HepG2 (cell line): ENCODE results near the gene KRT12. TPM values are rescaled to one million over a fixed set of nuclear protein-coding genes. Genes with fewer than 3 reads are reported as not detected.
A peak's percentile ranks its signal among the peaks of the same experiment; 100 is the strongest.

Experiments used
- AGO1 ChIP-seq: fragments of 200-400 bp; formaldehyde crosslinking; IDR thresholded peaks from 2 replicates; pipeline ENCODE4 v1.6.1; 2017; ENCODE audit warnings: mild to moderate bottlenecking, low read depth, low read length, moderate library complexity; ENCODE audit not compliant: poor library complexity, severe bottlenecking
- ATF1 ChIP-seq: IDR thresholded peaks from 2 replicates; pipeline ENCODE4 v1.6.1; 2016; ENCODE audit warnings: mild to moderate bottlenecking, control low read depth
- CREM ChIP-seq, 2 experiments: sonication (generic) in 1 of 2; formaldehyde crosslinking in 1 of 2; IDR thresholded peaks; 2 replicates each; pipeline versions ENCODE4 v1.4.0 to v1.6.1; 2016 to 2020; ENCODE audit warnings: antibody characterized with exemption in 1 of 2, mild to moderate bottlenecking in 1 of 2, missing genetic modification reagents in 1 of 2
- ELF3 ChIP-seq: IDR thresholded peaks from 2 replicates; pipeline ENCODE4 v1.6.1; 2016; ENCODE audit warnings: missing genetic modification reagents, missing compliant biosample characterization
- FOXC1 ChIP-seq: sonication (generic); formaldehyde crosslinking; IDR thresholded peaks from 2 replicates; pipeline ENCODE4 v1.8.0; 2022; ENCODE audit warnings: mild to moderate bottlenecking, missing genetic modification reagents, borderline replicate concordance
- HMG20B ChIP-seq: conservative IDR thresholded peaks from 2 replicates; pipeline ENCODE4 v1.6.1; 2016; ENCODE audit warnings: missing genetic modification reagents, missing compliant biosample characterization
- HNRNPLL ChIP-seq: fragments of 200-400 bp; formaldehyde crosslinking; IDR thresholded peaks from 2 replicates; pipeline ENCODE4 v1.6.1; 2017; ENCODE audit warnings: mild to moderate bottlenecking, low read depth, low read length; ENCODE audit not compliant: poor library complexity, severe bottlenecking
- IKZF1 ChIP-seq: fragments of 450-650 bp; IDR thresholded peaks from 2 replicates; pipeline ENCODE4 v1.7.1; 2016
- MEF2D ChIP-seq: sonication (generic); formaldehyde crosslinking; IDR thresholded peaks from 2 replicates; pipeline ENCODE4 v1.5.1; 2020; ENCODE audit warnings: mild to moderate bottlenecking, missing genetic modification reagents
- NAIF1 ChIP-seq: sonication (generic); formaldehyde crosslinking; IDR thresholded peaks from 2 replicates; pipeline ENCODE4 v1.5.0; 2020; ENCODE audit warnings: mild to moderate bottlenecking, missing genetic modification reagents, borderline replicate concordance
- PHF5A ChIP-seq: IDR thresholded peaks from one replicate; pipeline ENCODE4 v1.6.1; 2018; ENCODE audit warnings: low read depth, missing genetic modification reagents; ENCODE audit not compliant: unreplicated experiment
- POLR2AphosphoS2 ChIP-seq: IDR thresholded peaks from 2 replicates; pipeline ENCODE4 v1.6.1; 2011; ENCODE audit warnings: low read depth, low read length, improper control_type of control experiment
- RFX3 ChIP-seq: IDR thresholded peaks from 2 replicates; pipeline ENCODE4 v1.6.1; 2016; ENCODE audit warnings: missing biosample characterization, missing genetic modification reagents
- RFXAP ChIP-seq: sonication (generic); formaldehyde crosslinking; IDR thresholded peaks from 2 replicates; pipeline ENCODE4 v1.4.0; 2020; ENCODE audit warnings: missing genetic modification reagents, borderline replicate concordance
- SRF ChIP-seq: IDR thresholded peaks from 2 replicates; pipeline ENCODE4 v1.6.1; 2011; ENCODE audit warnings: mild to moderate bottlenecking, low read depth, low read length, moderate library complexity
- TSC22D2 ChIP-seq: sonication (generic); formaldehyde crosslinking; IDR thresholded peaks from 2 replicates; pipeline ENCODE4 v1.5.1; 2020; ENCODE audit warnings: missing genetic modification reagents, mild to moderate bottlenecking, borderline replicate concordance
- ZBTB21 ChIP-seq: sonication (generic); formaldehyde crosslinking; IDR thresholded peaks from 2 replicates; pipeline ENCODE4 v1.4.0; 2020; ENCODE audit warnings: missing genetic modification reagents
- ZNF337 ChIP-seq: sonication (generic); formaldehyde crosslinking; IDR thresholded peaks from 2 replicates; pipeline ENCODE4 v1.5.1; 2020; ENCODE audit warnings: missing genetic modification reagents, low read depth, mild to moderate bottlenecking, borderline replicate concordance
- ZNF34 ChIP-seq: sonication (generic); formaldehyde crosslinking; IDR thresholded peaks from 2 replicates; pipeline ENCODE4 v1.4.0; 2020; ENCODE audit warnings: mild to moderate bottlenecking, missing genetic modification reagents, borderline replicate concordance
- ZNF547 ChIP-seq: sonication (generic); formaldehyde crosslinking; IDR thresholded peaks from 2 replicates; pipeline ENCODE4 v1.5.1; 2020; ENCODE audit warnings: mild to moderate bottlenecking, missing genetic modification reagents
- ZSCAN9 ChIP-seq: IDR thresholded peaks from 2 replicates; pipeline ENCODE4 v1.6.1; 2016; ENCODE audit warnings: borderline replicate concordance
- polyA plus RNA-seq, 8 experiments: library from polyadenylated mRNA; depleted of rRNA in 3 of 8; stranded (reverse) in 7 of 8; unstranded in 1 of 8; fragments of >200 nt; fragmentation: Illumina TruSeq in 4 of 8; extraction: Trizol in 4 of 8; gene quantifications; 2 replicates each; pipeline versions ENCODE4 v1.2.1 to v1.2.3, GENCODE V29; 2011 to 2016; ENCODE audit warnings: low read depth in 4 of 8, missing spikeins in 1 of 8, mixed read lengths in 1 of 8; ENCODE audit not compliant: insufficient read depth in 1 of 8
- total RNA-seq, 5 experiments: library from RNA; depleted of rRNA; stranded (reverse); fragments of >200 nt; fragmentation: Illumina TruSeq; extraction: Trizol; gene quantifications; 2 replicates each; pipeline ENCODE4 v1.2.3, GENCODE V29; 2016; ENCODE audit warnings: low read depth in 1 of 5
- TF ChIP-seq, protein P1 (sequence below): IDR thresholded peaks from 2 replicates; pipeline ENCODE4 v1.6.1; 2016; ENCODE audit warnings: missing genetic modification reagents, missing compliant biosample characterization
- TF ChIP-seq, protein P2 (sequence below): sonication (generic); formaldehyde crosslinking; IDR thresholded peaks from 2 replicates; pipeline ENCODE4 v1.5.1; 2020; ENCODE audit warnings: missing genetic modification reagents, mild to moderate bottlenecking, borderline replicate concordance
- TF ChIP-seq, protein P3 (sequence below): sonication (generic); IDR thresholded peaks from 2 replicates; pipeline ENCODE4 v1.6.1; 2016; ENCODE audit warnings: low read depth, borderline replicate concordance
- TF ChIP-seq, protein P4 (sequence below): sonication (generic); formaldehyde crosslinking; IDR thresholded peaks from 2 replicates; pipeline ENCODE4 v1.8.1; 2023; ENCODE audit warnings: missing genetic modification reagents, inconsistent platforms, borderline replicate concordance
- TF ChIP-seq, protein P5 (sequence below): sonication (generic); formaldehyde crosslinking; IDR thresholded peaks from 2 replicates; pipeline ENCODE4 v1.9.0; 2021; ENCODE audit warnings: missing genetic modification reagents, mild to moderate bottlenecking, borderline replicate concordance

The KRT12 gene
- total and polyA plus RNA-seq, 2 of the 13 experiments (the other 11 are each of a cell fraction or from before 2014, with no cell fraction given) = 0.07 to 0.09 TPM

DNA sequence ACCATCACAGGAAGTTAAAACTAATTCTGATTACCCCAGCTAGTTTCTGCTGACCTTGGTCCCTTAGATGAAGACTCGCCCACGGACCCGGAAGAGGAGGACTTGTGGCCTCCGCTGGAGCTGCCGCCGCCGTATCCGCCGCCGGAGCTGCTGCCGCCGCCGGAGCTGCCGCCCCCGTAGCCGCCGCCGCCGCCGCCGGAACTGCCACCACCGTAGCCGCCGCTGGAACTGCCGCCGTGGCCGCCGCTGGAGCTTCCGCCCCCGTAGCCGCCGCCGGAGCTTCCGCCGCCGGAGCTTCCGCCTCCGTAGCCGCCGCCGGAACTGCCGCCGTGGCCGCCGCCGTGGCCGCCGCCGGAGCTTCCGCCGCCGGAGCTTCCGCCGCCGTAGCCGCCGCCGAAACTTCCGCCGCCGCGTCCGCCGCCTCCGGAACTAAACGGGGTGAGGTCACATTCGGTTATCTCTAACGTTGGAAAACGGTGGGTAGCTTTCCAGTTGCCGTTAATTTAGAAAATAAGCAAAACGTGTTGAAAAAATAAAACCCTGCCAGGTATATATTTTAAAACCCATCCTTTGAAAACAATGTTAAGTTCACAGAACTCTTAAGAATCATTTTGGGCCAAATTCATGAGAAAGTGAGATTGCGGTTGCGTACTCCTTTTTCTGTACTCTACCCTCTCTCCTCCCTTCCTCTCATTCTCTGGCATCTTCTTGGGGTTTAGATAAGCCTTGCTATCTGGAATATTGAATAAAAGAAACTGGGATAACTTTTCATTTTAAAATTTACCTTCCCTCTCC lies 48.1 kb downstream of the KRT12 start (continued):
- TF ChIP-seq, protein P1, sequence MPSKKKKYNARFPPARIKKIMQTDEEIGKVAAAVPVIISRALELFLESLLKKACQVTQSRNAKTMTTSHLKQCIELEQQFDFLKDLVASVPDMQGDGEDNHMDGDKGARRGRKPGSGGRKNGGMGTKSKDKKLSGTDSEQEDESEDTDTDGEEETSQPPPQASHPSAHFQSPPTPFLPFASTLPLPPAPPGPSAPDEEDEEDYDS (CRISPR knock-in tag) = no peak; the same call in 1 of the 2 replicates
- no peak for TF ChIP-seq ZNF337 (CRISPR knock-in tag)
- peak; percentile 79 for TF ChIP-seq ELF3 (CRISPR knock-in tag)
- TF ChIP-seq HNRNPLL = peak; percentile 97
- TF ChIP-seq, protein P2, sequence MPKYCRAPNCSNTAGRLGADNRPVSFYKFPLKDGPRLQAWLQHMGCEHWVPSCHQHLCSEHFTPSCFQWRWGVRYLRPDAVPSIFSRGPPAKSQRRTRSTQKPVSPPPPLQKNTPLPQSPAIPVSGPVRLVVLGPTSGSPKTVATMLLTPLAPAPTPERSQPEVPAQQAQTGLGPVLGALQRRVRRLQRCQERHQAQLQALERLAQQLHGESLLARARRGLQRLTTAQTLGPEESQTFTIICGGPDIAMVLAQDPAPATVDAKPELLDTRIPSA (CRISPR knock-in tag) = no peak
- no peak for TF ChIP-seq ATF1 (CRISPR knock-in tag)
- no peak for TF ChIP-seq ZBTB21 (CRISPR knock-in tag)
- no peak for TF ChIP-seq POLR2AphosphoS2
- no peak; the same call in 1 of the 2 replicates for TF ChIP-seq ZSCAN9 (CRISPR knock-in tag)
- TF ChIP-seq IKZF1 = no peak
- TF ChIP-seq HMG20B = no peak
- TF ChIP-seq FOXC1 (CRISPR knock-in tag) = no peak
- no peak for TF ChIP-seq MEF2D
- TF ChIP-seq, protein P3, sequence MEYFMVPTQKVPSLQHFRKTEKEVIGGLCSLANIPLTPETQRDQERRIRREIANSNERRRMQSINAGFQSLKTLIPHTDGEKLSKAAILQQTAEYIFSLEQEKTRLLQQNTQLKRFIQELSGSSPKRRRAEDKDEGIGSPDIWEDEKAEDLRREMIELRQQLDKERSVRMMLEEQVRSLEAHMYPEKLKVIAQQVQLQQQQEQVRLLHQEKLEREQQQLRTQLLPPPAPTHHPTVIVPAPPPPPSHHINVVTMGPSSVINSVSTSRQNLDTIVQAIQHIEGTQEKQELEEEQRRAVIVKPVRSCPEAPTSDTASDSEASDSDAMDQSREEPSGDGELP = no peak
- 0 out of 2 replicates have a peak, but pooled peaks have one; percentile 33 for TF ChIP-seq CREM (IDR thresholded peaks at IDR 0.05)
- no peak for TF ChIP-seq CREM (CRISPR knock-in tag; IDR thresholded peaks at IDR 0.05)
- TF ChIP-seq PHF5A (CRISPR knock-in tag) = no peak
- peak; percentile 56; the same call in 1 of the 2 replicates for TF ChIP-seq RFXAP (CRISPR knock-in tag)
- peak; percentile 73; the same call in 1 of the 2 replicates for TF ChIP-seq ZNF547
- TF ChIP-seq SRF = no peak
- TF ChIP-seq RFX3 = no peak
- no peak for TF ChIP-seq ZNF34
- TF ChIP-seq, protein P4, sequence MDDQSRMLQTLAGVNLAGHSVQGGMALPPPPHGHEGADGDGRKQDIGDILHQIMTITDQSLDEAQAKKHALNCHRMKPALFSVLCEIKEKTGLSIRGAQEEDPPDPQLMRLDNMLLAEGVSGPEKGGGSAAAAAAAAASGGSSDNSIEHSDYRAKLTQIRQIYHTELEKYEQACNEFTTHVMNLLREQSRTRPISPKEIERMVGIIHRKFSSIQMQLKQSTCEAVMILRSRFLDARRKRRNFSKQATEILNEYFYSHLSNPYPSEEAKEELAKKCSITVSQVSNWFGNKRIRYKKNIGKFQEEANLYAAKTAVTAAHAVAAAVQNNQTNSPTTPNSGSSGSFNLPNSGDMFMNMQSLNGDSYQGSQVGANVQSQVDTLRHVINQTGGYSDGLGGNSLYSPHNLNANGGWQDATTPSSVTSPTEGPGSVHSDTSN (CRISPR knock-in tag) = 0 out of 2 replicates have a peak, but pooled peaks have one; percentile 30
- TF ChIP-seq, protein P5, sequence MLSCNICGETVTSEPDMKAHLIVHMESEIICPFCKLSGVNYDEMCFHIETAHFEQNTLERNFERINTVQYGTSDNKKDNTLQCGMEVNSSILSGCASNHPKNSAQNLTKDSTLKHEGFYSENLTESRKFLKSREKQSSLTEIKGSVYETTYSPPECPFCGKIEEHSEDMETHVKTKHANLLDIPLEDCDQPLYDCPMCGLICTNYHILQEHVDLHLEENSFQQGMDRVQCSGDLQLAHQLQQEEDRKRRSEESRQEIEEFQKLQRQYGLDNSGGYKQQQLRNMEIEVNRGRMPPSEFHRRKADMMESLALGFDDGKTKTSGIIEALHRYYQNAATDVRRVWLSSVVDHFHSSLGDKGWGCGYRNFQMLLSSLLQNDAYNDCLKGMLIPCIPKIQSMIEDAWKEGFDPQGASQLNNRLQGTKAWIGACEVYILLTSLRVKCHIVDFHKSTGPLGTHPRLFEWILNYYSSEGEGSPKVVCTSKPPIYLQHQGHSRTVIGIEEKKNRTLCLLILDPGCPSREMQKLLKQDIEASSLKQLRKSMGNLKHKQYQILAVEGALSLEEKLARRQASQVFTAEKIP = no peak
- TF ChIP-seq TSC22D2 = no peak
- TF ChIP-seq NAIF1 (CRISPR knock-in tag) = no peak
- TF ChIP-seq AGO1 = no peak
